ENCODE data around the gene TTC5.
"Not testable (repeated sequence)": the region's sequence is repeated elsewhere in the genome, so short reads cannot be mapped to it uniquely, and the experiment has no call there.

TTC5 gene

GRCh38 chr14:20343862-20344220 lies 38.1 kb upstream of the TTC5 start:
- Histone ChIP-seq H3K9me3 (ENCODE audit: control extremely low read depth in 1 of 5, control insufficient read depth in 4 of 5, insufficient read depth in 2 of 5, low read depth in 1 of 5, low read length in 4 of 5) (no peaks in the 10 kb centered on the region), H3K36me3 (ENCODE audit: control insufficient read depth in 4 of 4, insufficient read depth in 4 of 4, low read length in 3 of 4) (peaks cover 7 to 20% (median 12%) of the 10 kb centered on the region in 4 experiments), H3K27ac (ENCODE audit: insufficient read depth in 1 of 2, low read depth in 1 of 2, low read length in 2 of 2, poor library complexity in 1 of 2, severe bottlenecking in 2 of 2) (peak overlapping the region; percentile 71 to 89), H3K4me1 (ENCODE audit: control extremely low read depth in 1 of 4, control insufficient read depth in 4 of 4, insufficient read depth in 4 of 4, low read length in 3 of 4) (peaks cover 0 to 12% (median 3%) of the 10 kb centered on the region in 4 experiments), H3K4me3 (ENCODE audit: control insufficient read depth in 1 of 7, extremely low read depth in 1 of 7, insufficient read depth in 4 of 7, low read depth in 2 of 7, low read length in 6 of 7) (peak overlapping the region; percentile 41 to 99 (median 97)), H3K27me3 (replicated peaks in 2 of 5; ENCODE audit: control insufficient read depth in 4 of 5, insufficient read depth in 5 of 5, low read length in 4 of 5) (no peaks in the 10 kb centered on the region)
- ChIA-PET CTCF (interaction anchor here (1.0 to 8.7 kb wide), 5 partner anchors 12 to 71 kb away, joined by 3 to 69 read pairs (median 7); no protein-coding TSS in a partner anchor), POLR2A (interaction anchor here (0.6 to 3.0 kb wide), 11 partner anchors 9 to 337 kb away, joined by 3 to 21 read pairs (median 4); partner anchors contain the start of genes APEX1, CCNB1IP1, OSGEP and PNP)
- DNase-seq: no peak
- WGBS (ENCODE audit: insufficient coverage): no CpG with 5 or more reads among the region's 3 CpGs

GRCh38 chr14:20343092-20343861 lies 37.5 kb upstream of the TTC5 start, which contains the start of gene PARP2:
TSS of gene PARP2 (plus strand) at chr14:20343635. CDS start at chr14:20343642, 7 bp downstream.
- H3K36me3 ChIP-seq (ENCODE audit: control insufficient read depth in 4 of 4, insufficient read depth in 4 of 4, low read length in 3 of 4): peaks cover 7 to 16% (median 11%) of the 10 kb centered on the region in 4 experiments
- H3K27ac ChIP-seq (ENCODE audit: insufficient read depth in 1 of 2, low read depth in 1 of 2, low read length in 2 of 2, poor library complexity in 1 of 2, severe bottlenecking in 2 of 2): peak within 1 kb of the TSS; percentile 71 to 89
- ChIA-PET POLR2A (interaction anchor here (0.6 to 3.0 kb wide), 17 partner anchors 9 to 340 kb away, joined by 3 to 21 read pairs (median 4); partner anchors contain the start of genes APEX1, CCNB1IP1, OSGEP and PNP), CTCF (interaction anchor here (0.9 to 8.7 kb wide), 8 partner anchors 10 to 288 kb away, joined by 3 to 69 read pairs (median 6); partner anchors contain the start of gene CCNB1IP1)
- H3K4me3 ChIP-seq (ENCODE audit: control insufficient read depth in 1 of 7, extremely low read depth in 1 of 7, insufficient read depth in 4 of 7, low read depth in 2 of 7, low read length in 6 of 7): peak within 1 kb of the TSS; percentile 41 to 99 (median 97)
- peaks cover 0 to 12% (median 3%) of the 10 kb centered on the region in 4 experiments for H3K4me1 ChIP-seq (ENCODE audit: control extremely low read depth in 1 of 4, control insufficient read depth in 4 of 4, insufficient read depth in 4 of 4, low read length in 3 of 4)
- DNase-seq: peak; percentile 99
- no peaks in the 10 kb centered on the region for H3K9me3 ChIP-seq (ENCODE audit: control extremely low read depth in 1 of 5, control insufficient read depth in 4 of 5, insufficient read depth in 2 of 5, low read depth in 1 of 5, low read length in 4 of 5)
- no peaks in the 10 kb centered on the region for H3K27me3 ChIP-seq (replicated peaks in 2 of 5; ENCODE audit: control insufficient read depth in 4 of 5, insufficient read depth in 5 of 5, low read length in 4 of 5)
- WGBS (ENCODE audit: insufficient coverage): 0% methylated on average over 45 of the region's 50 CpGs

- peaks cover 2 to 7% (median 4%) of the 10 kb centered on the region in 4 experiments for H3K36me3 ChIP-seq (ENCODE audit: control insufficient read depth in 4 of 4, insufficient read depth in 4 of 4, low read length in 3 of 4)
- CTCF ChIA-PET: interaction anchor here (0.6 to 8.7 kb wide), 5 partner anchors 8 to 267 kb away, joined by 3 to 69 read pairs (median 11); partner anchors contain the start of gene CCNB1IP1
- no CpG with 5 or more reads among the region's 2 CpGs for whole genome bisulfite sequencing (ENCODE audit: insufficient coverage)
- POLR2A ChIA-PET: interaction anchor here (0.6 to 3.0 kb wide), 4 partner anchors 9 to 241 kb away, joined by 3 to 15 read pairs (median 6); partner anchors contain the start of genes CCNB1IP1 and PNP
- H3K27ac ChIP-seq (ENCODE audit: insufficient read depth in 1 of 2, low read depth in 1 of 2, low read length in 2 of 2, poor library complexity in 1 of 2, severe bottlenecking in 2 of 2): peak overlapping the region in 1 of 2 experiments; percentile 71
- H3K27me3 ChIP-seq (replicated peaks in 2 of 5; ENCODE audit: control insufficient read depth in 4 of 5, insufficient read depth in 5 of 5, low read length in 4 of 5): no peaks in the 10 kb centered on the region
- peak overlapping the region in 5 of 7 experiments; percentile 76 to 99 (median 97) for H3K4me3 ChIP-seq (ENCODE audit: control insufficient read depth in 1 of 7, extremely low read depth in 1 of 7, insufficient read depth in 4 of 7, low read depth in 2 of 7, low read length in 6 of 7)
- no peak for DNase-seq
- peaks cover 0 to 12% (median 3%) of the 10 kb centered on the region in 4 experiments for H3K4me1 ChIP-seq (ENCODE audit: control extremely low read depth in 1 of 4, control insufficient read depth in 4 of 4, insufficient read depth in 4 of 4, low read length in 3 of 4)
- H3K9me3 ChIP-seq (ENCODE audit: control extremely low read depth in 1 of 5, control insufficient read depth in 4 of 5, insufficient read depth in 2 of 5, low read depth in 1 of 5, low read length in 4 of 5): no peaks in the 10 kb centered on the region
These were observed 35.9 kb upstream of the TTC5 start for GRCh38 chr14:20341646-20342045.

- H3K4me3 ChIP-seq (ENCODE audit: control insufficient read depth in 1 of 7, extremely low read depth in 1 of 7, insufficient read depth in 4 of 7, low read depth in 2 of 7, low read length in 6 of 7); H3K27ac ChIP-seq (ENCODE audit: insufficient read depth in 1 of 2, low read depth in 1 of 2, low read length in 2 of 2, poor library complexity in 1 of 2, severe bottlenecking in 2 of 2); H3K27me3 ChIP-seq (replicated peaks in 2 of 5; ENCODE audit: control insufficient read depth in 4 of 5, insufficient read depth in 5 of 5, low read length in 4 of 5); DNase-seq; H3K9me3 ChIP-seq (ENCODE audit: control extremely low read depth in 1 of 5, control insufficient read depth in 4 of 5, insufficient read depth in 2 of 5, low read depth in 1 of 5, low read length in 4 of 5); H3K36me3 ChIP-seq (ENCODE audit: control insufficient read depth in 4 of 4, insufficient read depth in 4 of 4, low read length in 3 of 4): not testable (repeated sequence)
- WGBS (ENCODE audit: insufficient coverage): 93% methylated on average over 3 of the region's 4 CpGs
- ChIA-PET CTCF (interaction anchor here (1.0 to 8.7 kb wide), 3 partner anchors 11 to 268 kb away, joined by 4 to 69 read pairs (median 16); no protein-coding TSS in a partner anchor), POLR2A (interaction anchor here (0.7 to 3.0 kb wide), 2 partner anchors 8 to 11 kb away, joined by 3 to 15 read pairs; partner anchors contain the start of gene CCNB1IP1)
- peaks cover 0 to 12% (median 3%) of the 10 kb centered on the region in 4 experiments for H3K4me1 ChIP-seq (ENCODE audit: control extremely low read depth in 1 of 4, control insufficient read depth in 4 of 4, insufficient read depth in 4 of 4, low read length in 3 of 4)
These were observed 35.3 kb upstream of the TTC5 start for GRCh38 chr14:20341032-20341431.

- ChIA-PET POLR2A (interaction anchor here (2.2 kb wide), 1 partner anchor 9 kb away, joined by 21 read pairs; the partner anchor contains the start of gene PARP2), CTCF (interaction anchor here (1.3 to 1.8 kb wide), 3 partner anchors 8 to 276 kb away, joined by 3 to 11 read pairs (median 4); partner anchors contain the start of gene PARP2)
- no peaks in the 10 kb centered on the region for H3K27me3 ChIP-seq (replicated peaks in 2 of 5; ENCODE audit: control insufficient read depth in 4 of 5, insufficient read depth in 5 of 5, low read length in 4 of 5)
- peaks cover 0 to 1% (median 0%) of the 10 kb centered on the region in 4 experiments for H3K36me3 ChIP-seq (ENCODE audit: control insufficient read depth in 4 of 4, insufficient read depth in 4 of 4, low read length in 3 of 4)
- WGBS (ENCODE audit: insufficient coverage): 89% methylated on average over 3 of the region's 7 CpGs
- no peaks in the 10 kb centered on the region for H3K9me3 ChIP-seq (ENCODE audit: control extremely low read depth in 1 of 5, control insufficient read depth in 4 of 5, insufficient read depth in 2 of 5, low read depth in 1 of 5, low read length in 4 of 5)
- H3K27ac ChIP-seq (ENCODE audit: insufficient read depth in 1 of 2, low read depth in 1 of 2, low read length in 2 of 2, poor library complexity in 1 of 2, severe bottlenecking in 2 of 2): no peak overlapping the region
- H3K4me3 ChIP-seq (ENCODE audit: control insufficient read depth in 1 of 7, extremely low read depth in 1 of 7, insufficient read depth in 4 of 7, low read depth in 2 of 7, low read length in 6 of 7): no peak overlapping the region
- no peak for DNase-seq
- H3K4me1 ChIP-seq (ENCODE audit: control extremely low read depth in 1 of 4, control insufficient read depth in 4 of 4, insufficient read depth in 4 of 4, low read length in 3 of 4): peaks cover 7 to 17% (median 11%) of the 10 kb centered on the region in 4 experiments
These were observed 28.3 kb upstream of the TTC5 start for GRCh38 chr14:20334017-20334416.

GRCh38 chr14:20333494-20333841 lies 27.7 kb upstream of the TTC5 start:
- Histone ChIP-seq H3K36me3 (ENCODE audit: control insufficient read depth in 4 of 4, insufficient read depth in 4 of 4, low read length in 3 of 4) (peaks cover 0 to 7% (median 2%) of the 10 kb centered on the region in 4 experiments), H3K4me1 (ENCODE audit: control extremely low read depth in 1 of 4, control insufficient read depth in 4 of 4, insufficient read depth in 4 of 4, low read length in 3 of 4) (peaks cover 7 to 17% (median 11%) of the 10 kb centered on the region in 4 experiments), H3K4me3 (ENCODE audit: control insufficient read depth in 1 of 7, extremely low read depth in 1 of 7, insufficient read depth in 4 of 7, low read depth in 2 of 7, low read length in 6 of 7) (peak overlapping the region in 6 of 7 experiments; percentile 76 to 100 (median 94)), H3K27ac (ENCODE audit: insufficient read depth in 1 of 2, low read depth in 1 of 2, low read length in 2 of 2, poor library complexity in 1 of 2, severe bottlenecking in 2 of 2) (peak overlapping the region in 1 of 2 experiments; percentile 72), H3K27me3 (replicated peaks in 2 of 5; ENCODE audit: control insufficient read depth in 4 of 5, insufficient read depth in 5 of 5, low read length in 4 of 5) (no peaks in the 10 kb centered on the region), H3K9me3 (ENCODE audit: control extremely low read depth in 1 of 5, control insufficient read depth in 4 of 5, insufficient read depth in 2 of 5, low read depth in 1 of 5, low read length in 4 of 5) (no peaks in the 10 kb centered on the region)
- no CpG with 5 or more reads among the region's 3 CpGs for WGBS (ENCODE audit: insufficient coverage)
- CTCF ChIA-PET: interaction anchor here (1.3 to 1.8 kb wide), 3 partner anchors 9 to 276 kb away, joined by 3 to 11 read pairs (median 4); partner anchors contain the start of gene PARP2
- POLR2A ChIA-PET: interaction anchor here (2.2 kb wide), 1 partner anchor 9 kb away, joined by 21 read pairs; the partner anchor contains the start of gene PARP2
- no peak for DNase-seq
